CD4-positive, alpha-beta T cell treated with Interleukin-10 for 1 hour (primary cell): ENCODE data around the gene KDM3B.
"Not testable (repeated sequence)": the region's sequence is repeated elsewhere in the genome, so short reads cannot be mapped to it uniquely, and the experiment has no call there.

Experiments
- DNase-seq: peaks from one replicate; pipeline ENCODE4 v3.0.0-alpha.2; 2020

KDM3B gene

DNA sequence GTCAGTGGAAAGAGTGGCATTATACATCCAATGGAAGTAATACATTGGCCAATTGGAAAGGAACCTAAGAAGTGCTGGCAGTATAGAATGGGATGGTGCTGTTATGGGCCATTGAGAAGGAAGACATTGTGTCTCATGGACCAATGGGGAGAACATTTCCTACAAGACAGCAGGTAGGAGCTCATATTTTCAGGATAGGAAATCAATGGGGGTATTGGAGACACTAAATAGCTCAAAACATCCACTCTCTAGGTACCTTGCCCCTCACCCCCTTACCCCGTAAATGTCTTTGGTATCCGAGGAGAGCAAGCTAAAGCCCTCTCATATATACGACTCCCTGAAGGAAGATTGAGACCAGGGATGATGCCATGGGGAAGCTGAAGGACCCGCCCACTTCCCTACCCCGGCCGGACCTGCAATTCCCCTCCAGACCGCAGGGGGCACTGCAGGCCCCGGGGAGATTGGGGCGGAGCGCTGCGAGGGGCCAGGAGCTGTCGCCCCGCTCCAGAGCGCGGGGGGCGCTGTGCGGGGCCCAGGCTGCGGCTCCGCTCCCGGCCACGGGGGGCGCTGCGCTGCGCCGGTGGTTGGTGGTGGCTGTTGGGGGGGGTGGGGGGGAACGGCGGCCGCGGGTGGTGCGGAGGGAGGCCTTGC, at the start of gene KDM3B:
KDM3B (plus strand) TSS at position 615 of the 651 bp plus-strand sequence. CDS start 111 bp downstream, outside the sequence.
- DNase-seq, result peak; percentile 95

DNA sequence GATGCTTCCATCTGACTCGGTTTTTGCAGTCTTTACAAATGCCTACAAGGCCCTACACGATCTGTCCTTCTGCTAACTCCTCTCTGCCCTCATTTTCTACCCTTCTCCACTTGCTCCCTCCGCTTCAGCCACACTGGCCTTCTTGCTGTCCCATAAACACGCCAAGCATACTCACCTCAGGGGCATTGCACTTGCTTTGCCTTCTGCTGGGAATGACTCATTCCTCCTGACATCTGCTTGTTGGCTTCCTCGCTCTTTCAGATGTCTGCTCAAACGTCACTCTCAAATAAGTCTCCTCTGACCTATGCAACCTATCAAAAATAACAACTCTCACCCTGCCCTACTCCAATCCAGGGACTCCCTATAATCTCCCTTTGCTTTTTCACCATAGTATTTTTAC, 49.1 kb upstream of the KDM3B start:
- DNase-seq, result no peak

GRCh38 chr5:138305797-138306196, 46.7 kb upstream of the KDM3B start:
- DNase-seq, result no peak

DNA sequence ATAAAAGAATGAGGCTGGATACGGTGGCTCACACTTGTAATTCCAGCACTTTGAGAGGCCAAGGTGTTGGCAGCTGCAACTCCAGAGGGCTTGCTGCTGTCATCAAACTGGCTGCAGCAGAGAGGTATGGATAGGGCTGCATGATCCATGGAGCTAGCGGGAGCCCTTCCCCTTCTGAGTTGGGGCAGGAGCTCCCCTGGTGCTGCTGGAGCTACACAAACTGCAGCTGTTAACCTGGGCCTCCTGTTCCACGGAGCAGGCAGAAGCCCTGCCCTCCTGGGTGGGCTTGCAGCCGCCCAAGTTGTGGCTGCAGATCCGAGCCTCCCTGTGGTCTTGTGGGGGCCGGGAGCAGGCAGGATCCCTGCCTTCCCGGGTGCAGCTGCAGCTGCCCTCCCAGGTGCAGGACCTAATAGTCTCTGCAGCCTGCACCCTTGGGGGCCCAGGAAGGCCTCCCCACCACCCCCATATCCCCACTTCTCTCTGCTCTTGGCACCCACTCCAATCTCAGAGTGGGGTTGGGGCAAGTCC, 36.7 kb upstream of the KDM3B start:
- DNase-seq, result no peak

DNA sequence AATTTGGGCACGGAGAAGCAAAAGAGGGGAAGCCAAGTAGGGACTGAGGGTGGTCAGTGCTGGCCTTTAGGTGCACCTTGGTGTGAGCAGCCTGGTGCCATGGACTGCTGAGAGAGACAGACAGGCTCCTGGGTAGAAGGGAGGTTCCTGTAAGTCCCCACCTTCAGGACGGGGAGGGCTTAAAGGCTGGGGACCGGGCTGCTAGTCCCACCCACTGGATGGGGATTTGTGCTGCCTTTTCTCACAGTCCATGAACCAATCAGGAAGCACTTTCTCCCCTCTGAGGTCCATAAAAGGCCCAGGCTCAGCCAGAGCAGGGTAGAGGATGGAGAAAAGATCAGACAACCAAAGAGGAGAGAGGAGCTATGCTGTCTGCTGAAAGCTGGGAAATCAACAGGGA, 36.1 kb upstream of the KDM3B start:
- no peak for DNase-seq

- DNase-seq, result not testable (repeated sequence)
These were observed 34.3 kb upstream of the KDM3B start for GRCh38 chr5:138318211-138318610.

- DNase-seq, result no peak
These were observed 21.6 kb upstream of the KDM3B start for GRCh38 chr5:138330813-138331448.

- peak; percentile 98 for DNase-seq
These were observed 20.8 kb upstream of the KDM3B start, which contains the start of gene CDC25C for GRCh38 chr5:138331449-138332368. Gene CDC25C (minus strand): TSS chr5:138331804. CDS start chr5:138331180, 624 bp downstream.

- DNase-seq, result no peak
These were observed 17.5 kb upstream of the KDM3B start for GRCh38 chr5:138334867-138335447.

DNA sequence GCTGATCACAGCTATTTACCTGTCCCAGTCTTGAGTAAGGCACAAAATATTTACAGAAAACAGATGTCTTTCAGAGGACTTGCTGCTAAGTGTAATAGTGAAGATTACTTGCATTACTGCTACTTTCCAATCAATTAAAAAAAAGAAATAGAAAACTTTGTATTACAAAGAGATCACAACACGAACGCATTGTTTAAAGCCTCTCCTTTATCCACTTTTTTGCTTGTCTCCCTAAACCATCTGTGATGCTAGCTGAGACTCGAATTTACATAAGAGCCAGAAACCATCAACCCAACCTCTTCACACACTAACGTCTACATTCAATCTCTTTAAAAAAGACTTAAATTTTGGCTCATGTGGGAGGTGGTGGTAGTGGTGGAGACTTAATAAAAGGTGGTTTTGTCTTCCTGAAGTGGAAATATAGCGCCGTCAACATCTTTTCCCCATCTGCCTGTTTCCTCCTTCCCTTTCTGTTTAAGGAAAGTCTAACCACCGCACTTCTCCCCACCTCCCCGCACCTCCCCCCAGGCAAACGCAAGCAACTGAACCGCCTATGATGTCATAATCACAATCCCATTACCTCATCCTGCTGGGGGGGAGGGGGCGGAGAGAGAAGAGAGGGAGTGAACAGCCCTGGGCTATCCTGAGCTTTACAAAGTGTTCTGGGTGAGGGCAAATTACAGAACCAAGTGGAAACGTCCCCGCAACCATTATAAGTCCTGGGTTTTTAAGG, 15.4 kb upstream of the KDM3B start:
- DNase-seq, result no peak

GRCh38 chr5:138337685-138338410, 14.6 kb upstream of the KDM3B start, which contains the start of gene FAM53C:
Gene FAM53C (plus strand): TSS chr5:138338266. CDS start chr5:138341336, 3,070 bp downstream.
- peak; percentile 95 for DNase-seq

- DNase-seq, result no peak
These were observed 13.9 kb upstream of the KDM3B start for GRCh38 chr5:138338411-138339090.

DNA sequence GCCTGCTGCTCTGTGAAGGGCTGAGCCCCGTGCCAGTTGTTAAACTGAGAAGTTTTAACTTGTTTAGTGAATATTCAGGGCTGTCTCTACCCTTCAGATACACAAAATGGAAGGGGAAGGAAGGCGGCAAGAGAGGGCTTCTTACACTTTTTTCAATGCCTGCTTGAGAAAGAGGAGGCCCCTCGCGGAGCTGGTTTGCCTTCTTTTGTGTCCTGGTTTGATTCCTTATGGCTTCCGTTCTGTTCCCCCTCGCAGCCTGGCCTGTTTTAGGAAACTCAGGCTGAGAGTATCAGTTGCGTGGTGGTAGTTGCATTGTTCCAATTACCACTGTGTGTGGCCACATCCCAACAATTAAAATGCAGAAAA, 13.4 kb upstream of the KDM3B start:
- no peak for DNase-seq

- DNase-seq, result no peak
These were observed 13.0 kb upstream of the KDM3B start for GRCh38 chr5:138339464-138339863.

- DNase-seq, result no peak
These were observed 12.5 kb upstream of the KDM3B start for GRCh38 chr5:138340008-138340407.

- no peak for DNase-seq
These were observed 7.4 kb upstream of the KDM3B start for GRCh38 chr5:138344887-138345622.

DNA sequence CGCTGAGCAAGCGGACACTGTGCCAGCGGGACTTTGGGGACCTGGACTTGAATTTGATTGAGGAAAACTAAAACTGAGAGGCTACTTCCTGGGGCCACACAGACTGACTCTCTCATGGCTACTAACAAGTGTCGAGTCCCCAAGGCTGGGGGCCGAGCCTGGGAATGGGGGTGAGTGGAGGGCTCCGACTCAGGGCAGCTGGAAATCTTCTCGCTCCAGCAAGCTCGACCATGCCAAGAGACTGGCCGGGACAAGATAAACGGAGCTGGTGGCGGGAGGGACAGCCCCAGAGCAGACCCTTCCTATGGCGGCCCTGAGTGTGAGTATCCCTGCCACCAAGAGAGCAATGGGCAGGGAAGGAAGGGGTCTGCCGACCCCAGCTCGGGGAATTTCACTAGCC, 5.6 kb upstream of the KDM3B start:
- DNase-seq, result no peak

- DNase-seq, result no peak
These were observed 2.5 kb upstream of the KDM3B start for GRCh38 chr5:138349852-138350562.

- DNase-seq, result no peak
These were observed 2.0 kb upstream of the KDM3B start for GRCh38 chr5:138350563-138350890.

GRCh38 chr5:138351056-138351455, 1.4 kb upstream of the KDM3B start:
- DNase-seq, result no peak
